HepG2 (cell line): ENCODE measurements around the gene ALKBH5.

Source experiments
- ESRRA ChIP-seq: sonication (generic); formaldehyde crosslinking; IDR thresholded peaks from 2 replicates; pipeline ENCODE4 v1.5.1; 2020; ENCODE audit warnings: mild to moderate bottlenecking, low read depth, missing genetic modification reagents
- JUND ChIP-seq: sonication (generic); formaldehyde crosslinking; IDR thresholded peaks from 2 replicates; pipeline ENCODE4 v1.8.0; 2022; ENCODE audit warnings: mild to moderate bottlenecking, missing genetic modification reagents
- POLR2A ChIP-seq, 2 experiments: IDR thresholded peaks; 2 replicates each; pipeline ENCODE4 v1.6.1; 2011; ENCODE audit warnings: low read depth in 2 of 2, low read length in 2 of 2, mild to moderate bottlenecking in 1 of 2, moderate library complexity in 1 of 2; ENCODE audit not compliant: insufficient read depth in 1 of 2
- ZNF138 ChIP-seq: sonication (generic); formaldehyde crosslinking; IDR thresholded peaks from 2 replicates; pipeline ENCODE4 v1.5.0; 2020; ENCODE audit warnings: mild to moderate bottlenecking, low read depth, missing genetic modification reagents
- ZNF44 ChIP-seq: sonication (generic); formaldehyde crosslinking; IDR thresholded peaks from 2 replicates; pipeline ENCODE4 v1.5.1; 2020; ENCODE audit warnings: mild to moderate bottlenecking, missing genetic modification reagents
- ZNF672 ChIP-seq: sonication (generic); formaldehyde crosslinking; IDR thresholded peaks from 2 replicates; pipeline ENCODE4 v1.8.1; 2022; ENCODE audit warnings: missing genetic modification reagents
- TF ChIP-seq, protein P1 (sequence below): sonication (generic); formaldehyde crosslinking; IDR thresholded peaks from 2 replicates; pipeline ENCODE4 v1.5.0; 2020; ENCODE audit warnings: mild to moderate bottlenecking, missing genetic modification reagents, moderate library complexity

DNA sequence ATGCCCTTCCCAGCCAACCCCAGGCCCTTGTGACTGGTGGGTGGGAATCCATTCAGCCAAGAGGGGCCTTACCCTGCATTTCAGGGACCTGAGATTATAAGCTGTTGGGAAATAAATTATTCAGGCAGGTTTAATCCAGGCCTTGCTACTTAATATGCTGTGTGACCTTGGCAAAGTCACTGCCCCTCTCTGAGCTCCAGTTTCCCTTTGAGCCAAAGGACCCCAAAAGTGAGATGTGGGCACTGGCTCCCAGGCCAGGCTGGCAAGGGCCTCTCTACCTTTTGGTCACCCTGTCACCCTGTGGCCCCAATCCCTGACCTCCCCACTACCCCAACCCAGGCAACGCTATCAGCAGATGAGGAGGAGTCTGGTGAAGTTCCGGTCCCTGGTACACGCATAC lies 41.2 kb upstream of the ALKBH5 start:
- TF ChIP-seq, protein P1, sequence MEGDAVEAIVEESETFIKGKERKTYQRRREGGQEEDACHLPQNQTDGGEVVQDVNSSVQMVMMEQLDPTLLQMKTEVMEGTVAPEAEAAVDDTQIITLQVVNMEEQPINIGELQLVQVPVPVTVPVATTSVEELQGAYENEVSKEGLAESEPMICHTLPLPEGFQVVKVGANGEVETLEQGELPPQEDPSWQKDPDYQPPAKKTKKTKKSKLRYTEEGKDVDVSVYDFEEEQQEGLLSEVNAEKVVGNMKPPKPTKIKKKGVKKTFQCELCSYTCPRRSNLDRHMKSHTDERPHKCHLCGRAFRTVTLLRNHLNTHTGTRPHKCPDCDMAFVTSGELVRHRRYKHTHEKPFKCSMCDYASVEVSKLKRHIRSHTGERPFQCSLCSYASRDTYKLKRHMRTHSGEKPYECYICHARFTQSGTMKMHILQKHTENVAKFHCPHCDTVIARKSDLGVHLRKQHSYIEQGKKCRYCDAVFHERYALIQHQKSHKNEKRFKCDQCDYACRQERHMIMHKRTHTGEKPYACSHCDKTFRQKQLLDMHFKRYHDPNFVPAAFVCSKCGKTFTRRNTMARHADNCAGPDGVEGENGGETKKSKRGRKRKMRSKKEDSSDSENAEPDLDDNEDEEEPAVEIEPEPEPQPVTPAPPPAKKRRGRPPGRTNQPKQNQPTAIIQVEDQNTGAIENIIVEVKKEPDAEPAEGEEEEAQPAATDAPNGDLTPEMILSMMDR (CRISPR knock-in tag) = no peak
- no peak for TF ChIP-seq ESRRA (CRISPR knock-in tag)
- TF ChIP-seq ZNF138 (CRISPR knock-in tag) = no peak
- TF ChIP-seq POLR2A (IDR thresholded peaks at IDR 0.05; ENCODE audit: insufficient read depth in 1 of 2, low read depth in 2 of 2, low read length in 2 of 2) = no peak
- no peak for TF ChIP-seq ZNF672 (CRISPR knock-in tag)
- no peak for TF ChIP-seq JUND (CRISPR knock-in tag)
- no peak for TF ChIP-seq ZNF44 (CRISPR knock-in tag)
